Thymus (tissue), 11 donors: ENCODE measurements around the gene ARRDC5. TPM values are rescaled to one million over a fixed set of nuclear protein-coding genes. Genes with fewer than 3 reads are reported as not detected.
A peak's percentile ranks its signal among the peaks of the same experiment; 100 is the strongest.
"Not testable (repeated sequence)": the region's sequence is repeated elsewhere in the genome, so short reads cannot be mapped to it uniquely, and the experiment has no call there.

Experiments used
- DNase-seq, 9 donors: peaks; one replicate each; pipeline ENCODE4 v3.0.0-alpha.2; 2013; ENCODE audit warnings: low spot score in 9 of 9, low read depth in 6 of 9, missing footprints in 1 of 9
- H3K27ac ChIP-seq, 2 donors: one replicate each; pipeline ENCODE4 v1.5.1; 2013; ENCODE audit warnings: control low read depth in 1 of 2, low read depth in 1 of 2, low read length in 1 of 2, mild to moderate bottlenecking in 1 of 2, moderate library complexity in 1 of 2
- H3K27me3 ChIP-seq, 2 donors: one replicate each; pipeline ENCODE4 v1.5.1; 2013; ENCODE audit warnings: low read length in 1 of 2; ENCODE audit not compliant: control insufficient read depth in 2 of 2, insufficient read depth in 1 of 2
- H3K36me3 ChIP-seq, 2 donors: one replicate each; pipeline ENCODE4 v1.5.1; 2013; ENCODE audit warnings: low read length in 1 of 2, mild to moderate bottlenecking in 1 of 2, moderate library complexity in 1 of 2; ENCODE audit not compliant: control insufficient read depth in 2 of 2, insufficient read depth in 2 of 2
- H3K4me1 ChIP-seq, 2 donors: one replicate each; pipeline ENCODE4 v1.5.1; 2013; ENCODE audit warnings: low read length in 2 of 2; ENCODE audit not compliant: control insufficient read depth in 2 of 2, insufficient read depth in 2 of 2
- H3K4me3 ChIP-seq, 2 donors: one replicate each; pipeline ENCODE4 v1.5.1; 2013; ENCODE audit warnings: low read length in 2 of 2, control low read depth in 1 of 2, mild to moderate bottlenecking in 1 of 2
- H3K9me3 ChIP-seq, 2 donors: one replicate each; pipeline ENCODE4 v1.5.1; 2013; ENCODE audit warnings: low read length in 1 of 2, mild to moderate bottlenecking in 1 of 2; ENCODE audit not compliant: control insufficient read depth in 2 of 2, insufficient read depth in 1 of 2
- WGBS: extraction: QIAGEN DNeasy Blood & Tissue Kit; methylation state at CpG from one replicate; pipeline ENCODE4 v1.1.7; 2013; 5-methylcytosine and 5-hydroxymethylcytosine counted together
- polyA plus RNA-seq: library from polyadenylated mRNA; stranded (reverse); fragments of 200-250 nt; gene quantifications from one replicate; pipeline ENCODE4 v1.2.3, GENCODE V29; 2013
- total RNA-seq: library from RNA; stranded (reverse); fragments of 120-200 nt; gene quantifications from one replicate; pipeline ENCODE4 v1.2.4, GENCODE V29; 2013
- donor health status: healthy.

The ARRDC5 gene
- total and polyA plus RNA-seq, 2 donors = 0.66 to 3.0 TPM

GRCh38 chr19:4867534-4868285 is 35.0 kb downstream of the ARRDC5 start, which contains the start of gene PLIN3:
PLIN3 (minus strand) TSS chr19:4867667; CDS start chr19:4861394, 6,273 bp downstream.
- DNase-seq = peak; percentile 55 to 91 (median 82)
- H3K27me3 ChIP-seq = no peaks in the 10 kb centered on the region
- 7% methylated on average over 46 of the region's 46 CpGs for WGBS
- H3K4me3 ChIP-seq = peak within 1 kb of the TSS; percentile 82 to 85
- peaks cover 0 to 5% of the 10 kb centered on the region in 2 donors for H3K36me3 ChIP-seq
- H3K4me1 ChIP-seq = peaks cover 0 to 28% of the 10 kb centered on the region in 2 donors
- peak within 1 kb of the TSS; percentile 81 to 86 for H3K27ac ChIP-seq
- H3K9me3 ChIP-seq = no peaks in the 10 kb centered on the region

GRCh38 chr19:4866595-4867424 is 35.9 kb downstream of the ARRDC5 start:
- Histone ChIP-seq H3K4me1 (peaks cover 0 to 23% of the 10 kb centered on the region in 2 donors), H3K9me3 (no peaks in the 10 kb centered on the region), H3K4me3 (peak overlapping the region; percentile 82 to 85), H3K27ac (peak overlapping the region; percentile 81 to 86), H3K27me3 (no peaks in the 10 kb centered on the region), H3K36me3 (peaks cover 5% of the 10 kb centered on the region in 2 donors)
- peak in 4 of 9 donors; percentile 61 to 83 (median 66) for DNase-seq
- WGBS = 4% methylated on average over 22 of the region's 22 CpGs

- no peak overlapping the region for H3K4me3 ChIP-seq
- WGBS = 94% methylated on average over 10 of the region's 10 CpGs
- no peak for DNase-seq
- no peaks in the 10 kb centered on the region for H3K27me3 ChIP-seq
- H3K9me3 ChIP-seq = no peaks in the 10 kb centered on the region
- peaks cover 0 to 1% of the 10 kb centered on the region in 2 donors for H3K4me1 ChIP-seq
- peaks cover 32 to 41% of the 10 kb centered on the region in 2 donors for H3K36me3 ChIP-seq
- H3K27ac ChIP-seq = no peak overlapping the region
Measured at GRCh38 chr19:4861147-4861546, 41.5 kb downstream of the ARRDC5 start.

- Histone ChIP-seq H3K27me3 (no peaks in the 10 kb centered on the region), H3K4me3 (no peak overlapping the region), H3K4me1 (no peaks in the 10 kb centered on the region), H3K27ac (no peak overlapping the region), H3K36me3 (peaks cover 40 to 50% of the 10 kb centered on the region in 2 donors), H3K9me3 (no peaks in the 10 kb centered on the region)
- no peak for DNase-seq
- 99% methylated on average over 11 of the region's 11 CpGs for WGBS
Measured at GRCh38 chr19:4859697-4860096, 43.0 kb downstream of the ARRDC5 start.

GRCh38 chr19:4856468-4856867 is 46.2 kb downstream of the ARRDC5 start:
- peaks cover 43 to 60% of the 10 kb centered on the region in 2 donors for H3K36me3 ChIP-seq
- H3K27me3 ChIP-seq, H3K4me1 ChIP-seq, DNase-seq, H3K9me3 ChIP-seq, H3K4me3 ChIP-seq, H3K27ac ChIP-seq: not testable (repeated sequence)
- WGBS = 94% methylated on average over 12 of the region's 12 CpGs

GRCh38 chr19:4853506-4853905 is 49.2 kb downstream of the ARRDC5 start:
- DNase-seq, H3K9me3 ChIP-seq, H3K4me3 ChIP-seq, H3K27me3 ChIP-seq, H3K27ac ChIP-seq, H3K4me1 ChIP-seq: not testable (repeated sequence)
- peaks cover 32 to 62% of the 10 kb centered on the region in 2 donors for H3K36me3 ChIP-seq
- 91% methylated on average over 8 of the region's 8 CpGs for WGBS

GRCh38 chr19:4852484-4852883 is 50.2 kb downstream of the ARRDC5 start:
- Histone ChIP-seq H3K9me3 (no peaks in the 10 kb centered on the region), H3K4me3 (no peak overlapping the region), H3K36me3 (peaks cover 41 to 70% of the 10 kb centered on the region in 2 donors), H3K27ac (no peak overlapping the region), H3K27me3 (no peaks in the 10 kb centered on the region), H3K4me1 (no peaks in the 10 kb centered on the region)
- DNase-seq = no peak
- 97% methylated on average over 6 of the region's 6 CpGs for WGBS

GRCh38 chr19:4851551-4852290 is 51.0 kb downstream of the ARRDC5 start:
- 90% methylated on average over 42 of the region's 42 CpGs for WGBS
- H3K36me3 ChIP-seq = peaks cover 41 to 67% of the 10 kb centered on the region in 2 donors
- DNase-seq = peak in 3 of 9 donors; percentile 52 to 68 (median 60)

More at GRCh38 chr19:4851551-4852290, 51.0 kb downstream of the ARRDC5 start:
- no peaks in the 10 kb centered on the region for H3K4me1 ChIP-seq
- H3K27ac ChIP-seq = no peak overlapping the region
- no peaks in the 10 kb centered on the region for H3K9me3 ChIP-seq
- no peak overlapping the region for H3K4me3 ChIP-seq
- H3K27me3 ChIP-seq = no peaks in the 10 kb centered on the region
